Heart right ventricle (tissue), 16 donors: ENCODE data around the gene GPR45. TPM values are rescaled to one million over a fixed set of nuclear protein-coding genes. Genes with fewer than 3 reads are reported as not detected.
"Not testable (repeated sequence)": the region's sequence is repeated elsewhere in the genome, so short reads cannot be mapped to it uniquely, and the experiment has no call there.

Experiments
- ATAC-seq, 8 donors: fragments of 200-7000 bp; cut with Tn5 transposase; one replicate each; pipeline ENCODE4 v1.9.1; 2020; ENCODE audit warnings: mild to moderate bottlenecking in 8 of 8, moderate library complexity in 8 of 8, moderate number of reproducible peaks in 1 of 8
- DNase-seq, 2 donors: peaks; one replicate each; pipeline ENCODE4 v3.0.0-alpha.2; 2020
- H3K27ac ChIP-seq, 10 donors: fragments of 200-600 bp; sonication (generic) in 2 of 10; one replicate each; pipeline versions ENCODE4 v1.5.0 to v1.8.0; 2020 to 2022; ENCODE audit warnings: mild to moderate bottlenecking in 3 of 10
- H3K27me3 ChIP-seq, 7 donors: fragments of 200-600 bp; one replicate each; pipeline ENCODE4 v1.8.0; 2021 to 2022; ENCODE audit warnings: mild to moderate bottlenecking in 2 of 7
- H3K36me3 ChIP-seq, 9 donors: fragments of 200-600 bp; sonication (generic) in 1 of 9; one replicate each; pipeline versions ENCODE4 v1.5.0 to v1.8.0; 2020 to 2022; ENCODE audit warnings: mild to moderate bottlenecking in 2 of 9
- H3K4me1 ChIP-seq, 9 donors: fragments of 200-600 bp; sonication (generic) in 1 of 9; one replicate each; pipeline versions ENCODE4 v1.5.0 to v1.8.0; 2020 to 2022; ENCODE audit warnings: mild to moderate bottlenecking in 4 of 9
- H3K4me3 ChIP-seq, 10 donors: fragments of 200-600 bp; sonication (generic) in 2 of 10; one replicate each; pipeline versions ENCODE4 v1.5.0 to v1.8.0; 2020 to 2022; ENCODE audit warnings: mild to moderate bottlenecking in 7 of 10, moderate library complexity in 2 of 10
- H3K9me3 ChIP-seq, 11 donors: fragments of 200-600 bp in 10 of 11; sonication (generic) in 2 of 11; one replicate each; pipeline versions ENCODE4 v1.5.0 to v1.8.0; 2013 to 2022; ENCODE audit warnings: mild to moderate bottlenecking in 2 of 11, control low read depth in 1 of 11, moderate library complexity in 1 of 11
- WGBS, 2 donors: extraction: QIAGEN DNeasy Blood & Tissue Kit; methylation state at CpG; one replicate each; pipeline ENCODE4 v1.1.7; 2013; ENCODE audit warnings: inconsistent platforms in 1 of 2; 5-methylcytosine and 5-hydroxymethylcytosine counted together
- intact Hi-C, 10 donors: fragments of 100-400 bp; cut with DNase I; formaldehyde crosslinking; loops; one replicate each; pipeline versions ENCODE4 v1.11.1 to v1.14.2; 2022
- polyA plus RNA-seq, 2 donors: library from polyadenylated mRNA; stranded (reverse); fragments of 200-250 nt; gene quantifications; one replicate each; pipeline ENCODE4 v1.2.3, GENCODE V29; 2013
- total RNA-seq, 10 donors: library from RNA; stranded (reverse); fragmentation: NEBNext Ultra II Directional in 3 of 10; extraction: Animal tissue kit (Norgen Biotek cat#: 25700) in 3 of 10; gene quantifications; one replicate each; pipeline versions ENCODE4 v1.2.1 to v1.2.4, GENCODE V29; 2021 to 2023
- TF ChIP-seq, protein P1 (sequence below), 9 donors: fragments of 200-600 bp; sonication (generic) in 2 of 9; IDR thresholded peaks; one replicate each; pipeline versions ENCODE4 v1.5.0 to v1.8.0; 2021 to 2022; ENCODE audit warnings: antibody characterized with exemption in 9 of 9, mild to moderate bottlenecking in 5 of 9, moderate library complexity in 1 of 9
- donor health status: Arrhythmogenic right ventricular cardiomyopathy.
- donor health status: ischemic (EF 13 %, LVEDD 7.1; RV severe dilation, severe dysfunction).
- donor health status: healthy with polysubstance abuse.
- donor health status: DM: no; HTN: yes; CAD: no.
- donor health status: DM: no; HTN: no; CAD: no.
- donor health status: ischemic (EF 25% LVEDD 6.9; RV normal size, moderate dysfunction).
- donor health status: ischemic (EF 25% LVEDD 5.7; RV mildly dilated, moderate dysfunction).
- donor health status: healthy.
- donor health status: DM: yes; HTN: yes; CAD: no.
- donor health status: Ischemic cardiomyopathy.
- donor health status: ischemic (EF 35%, LVEDD 5.7; RV mildly dilated, moderate dysfunction).
- donor health status: nonischemic (EF 11% LVEDD 7.7; RV severe dilation, severe dysfunction).
- donor health status: DM: yes; HTN: yes; CAD: no.
- donor health status: PGD.
- donor health status: ischemic (EF 29% LVEDD 5.4; RV normal size, mild dysfunction).
- donor health status: nonischemic (EF 23%, LVEDD 6.1; RV moderate dilation, normal function).

GPR45 gene
- total and polyA plus RNA-seq, 12 donors = not detected

DNA sequence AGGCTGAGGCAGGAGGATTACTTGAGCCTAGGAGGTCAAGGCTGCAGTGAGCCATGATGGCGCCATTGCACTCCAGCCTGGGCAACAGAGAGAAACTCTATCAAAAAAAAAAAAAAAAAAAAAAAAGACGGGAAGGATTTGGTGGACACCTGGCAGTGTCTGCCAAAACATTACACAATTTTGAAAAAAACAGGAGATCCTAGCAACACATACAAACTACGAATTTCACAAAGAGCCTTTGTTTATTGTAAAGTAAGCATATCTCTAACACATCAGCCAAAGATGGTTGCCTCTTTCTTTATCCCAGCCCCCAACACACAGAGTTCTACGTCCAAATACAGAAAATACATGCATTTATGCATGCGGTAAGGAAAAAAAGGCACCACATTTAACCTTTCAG, 7.6 kb downstream of the GPR45 start:
- Histone ChIP-seq H3K9me3 (no peaks in the 10 kb centered on the region), H3K27me3 (peaks cover 0 to 5% (median 0%) of the 10 kb centered on the region in 7 donors), H3K4me1 (no peaks in the 10 kb centered on the region), H3K4me3 (no peak overlapping the region), H3K27ac (no peak overlapping the region), H3K36me3 (no peaks in the 10 kb centered on the region)
- ATAC-seq = no peak
- 64 to 79% methylated on average over 5 of the region's 5 CpGs for WGBS, 2 donors
- intact Hi-C loops = loop anchor here in 1 of 10 donors (10.0 kb wide), 1 partner anchor 84 kb away; no protein-coding TSS in a partner anchor
- TF ChIP-seq, protein P1, sequence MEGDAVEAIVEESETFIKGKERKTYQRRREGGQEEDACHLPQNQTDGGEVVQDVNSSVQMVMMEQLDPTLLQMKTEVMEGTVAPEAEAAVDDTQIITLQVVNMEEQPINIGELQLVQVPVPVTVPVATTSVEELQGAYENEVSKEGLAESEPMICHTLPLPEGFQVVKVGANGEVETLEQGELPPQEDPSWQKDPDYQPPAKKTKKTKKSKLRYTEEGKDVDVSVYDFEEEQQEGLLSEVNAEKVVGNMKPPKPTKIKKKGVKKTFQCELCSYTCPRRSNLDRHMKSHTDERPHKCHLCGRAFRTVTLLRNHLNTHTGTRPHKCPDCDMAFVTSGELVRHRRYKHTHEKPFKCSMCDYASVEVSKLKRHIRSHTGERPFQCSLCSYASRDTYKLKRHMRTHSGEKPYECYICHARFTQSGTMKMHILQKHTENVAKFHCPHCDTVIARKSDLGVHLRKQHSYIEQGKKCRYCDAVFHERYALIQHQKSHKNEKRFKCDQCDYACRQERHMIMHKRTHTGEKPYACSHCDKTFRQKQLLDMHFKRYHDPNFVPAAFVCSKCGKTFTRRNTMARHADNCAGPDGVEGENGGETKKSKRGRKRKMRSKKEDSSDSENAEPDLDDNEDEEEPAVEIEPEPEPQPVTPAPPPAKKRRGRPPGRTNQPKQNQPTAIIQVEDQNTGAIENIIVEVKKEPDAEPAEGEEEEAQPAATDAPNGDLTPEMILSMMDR (IDR thresholded peaks at IDR 0.05) = no peak
- DNase-seq = no peak

DNA sequence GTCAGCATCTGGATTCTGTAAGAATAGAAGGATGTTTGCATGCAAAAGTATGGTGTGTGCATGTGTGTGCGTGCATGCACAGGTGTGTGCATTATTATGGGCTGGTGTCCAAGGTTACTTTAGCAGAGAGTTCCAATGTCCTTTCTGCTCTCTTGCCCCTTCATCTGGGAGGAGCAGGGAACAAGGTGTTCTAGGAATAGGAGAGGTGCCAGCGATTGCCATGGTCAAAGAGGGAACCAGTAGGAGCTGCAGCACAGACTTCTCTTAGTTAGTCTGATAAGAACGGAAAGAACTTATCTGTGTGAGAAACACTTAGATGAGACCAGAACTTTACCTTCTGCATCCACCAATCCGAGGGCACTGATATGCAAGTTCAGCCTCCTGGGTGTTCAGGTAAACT, 8.3 kb downstream of the GPR45 start:
- no peaks in the 10 kb centered on the region for H3K36me3 ChIP-seq
- WGBS, 2 donors = 82 to 85% methylated on average over 4 of the region's 4 CpGs

DNA sequence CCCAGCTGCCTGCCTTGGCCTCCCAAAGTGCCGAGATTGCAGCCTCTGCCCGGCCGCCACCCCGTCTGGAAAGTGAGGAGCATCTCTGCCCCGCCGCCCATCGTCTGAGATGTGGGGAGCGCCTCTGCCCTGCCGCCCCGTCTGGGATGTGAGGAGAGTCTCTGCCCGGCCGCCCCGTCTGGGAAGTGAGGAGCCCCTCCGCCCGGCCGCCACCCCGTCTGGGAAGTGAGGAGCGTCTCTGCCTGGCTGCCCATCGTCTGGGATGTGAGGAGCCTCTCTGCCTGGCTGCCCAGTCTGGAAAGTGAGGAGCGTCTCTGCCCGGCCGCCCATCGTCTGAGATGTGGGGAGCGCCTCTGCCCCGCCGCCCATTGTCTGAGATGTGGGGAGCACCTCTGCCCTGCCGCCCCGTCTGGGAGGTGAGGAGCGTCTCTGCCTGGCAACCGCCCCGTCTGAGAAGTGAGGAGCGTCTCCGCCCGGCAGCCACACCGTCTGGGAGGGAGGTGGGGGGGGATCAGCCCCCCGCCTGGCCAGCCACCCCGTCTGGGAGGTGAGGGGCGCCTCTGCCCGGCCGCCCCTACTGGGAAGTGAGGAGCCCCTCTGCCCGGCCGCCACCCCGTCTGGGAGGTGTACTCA, 9.6 kb downstream of the GPR45 start:
- H3K27me3 ChIP-seq, H3K9me3 ChIP-seq, H3K4me3 ChIP-seq, intact Hi-C loops, H3K4me1 ChIP-seq, ATAC-seq, H3K27ac ChIP-seq, DNase-seq, H3K36me3 ChIP-seq: not testable (repeated sequence)
- 96% methylated on average over 43 of the region's 43 CpGs for WGBS, 2 donors

More for the DNA sequence above, 8.3 kb downstream of the GPR45 start:
- Histone ChIP-seq H3K27me3 (peaks cover 0 to 5% (median 0%) of the 10 kb centered on the region in 7 donors), H3K9me3 (no peaks in the 10 kb centered on the region), H3K27ac (no peak overlapping the region), H3K4me1 (no peaks in the 10 kb centered on the region), H3K4me3 (no peak overlapping the region)
- intact Hi-C loops = loop anchor here in 1 of 10 donors (10.0 kb wide), 1 partner anchor 85 kb away; no protein-coding TSS in a partner anchor
- TF ChIP-seq, protein P1 (IDR thresholded peaks at IDR 0.05) = no peak
- DNase-seq = no peak
- ATAC-seq = no peak

DNA sequence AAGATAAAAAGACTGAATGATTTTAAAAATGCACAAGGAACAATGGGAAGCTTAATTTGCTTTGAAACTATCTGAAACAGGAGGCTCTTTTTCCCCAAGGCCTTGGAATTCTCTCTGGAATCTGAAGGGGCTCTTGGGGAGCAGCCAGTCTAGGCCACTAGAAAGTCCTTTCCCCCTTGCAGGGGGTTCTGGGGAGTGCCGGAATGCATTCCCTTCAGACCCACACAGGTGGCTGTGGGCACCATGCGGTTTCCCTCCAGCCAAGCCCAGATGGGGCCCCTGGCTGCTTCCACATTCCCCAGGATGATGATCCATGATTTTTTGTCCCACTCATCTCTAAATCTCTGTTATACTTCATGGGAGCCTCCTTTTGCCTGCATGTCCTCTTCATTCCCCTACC, 10.7 kb downstream of the GPR45 start:
- no peak for ATAC-seq
- Histone ChIP-seq H3K4me1 (no peaks in the 10 kb centered on the region), H3K9me3 (no peaks in the 10 kb centered on the region), H3K36me3 (no peaks in the 10 kb centered on the region), H3K4me3 (no peak overlapping the region), H3K27me3 (peaks cover 0 to 5% (median 0%) of the 10 kb centered on the region in 7 donors), H3K27ac (no peak overlapping the region)
- 89 to 95% methylated on average over 2 of the region's 2 CpGs for WGBS, 2 donors
- TF ChIP-seq, protein P1 (IDR thresholded peaks at IDR 0.05) = no peak
- intact Hi-C loops = no loop called here
- DNase-seq = no peak

DNA sequence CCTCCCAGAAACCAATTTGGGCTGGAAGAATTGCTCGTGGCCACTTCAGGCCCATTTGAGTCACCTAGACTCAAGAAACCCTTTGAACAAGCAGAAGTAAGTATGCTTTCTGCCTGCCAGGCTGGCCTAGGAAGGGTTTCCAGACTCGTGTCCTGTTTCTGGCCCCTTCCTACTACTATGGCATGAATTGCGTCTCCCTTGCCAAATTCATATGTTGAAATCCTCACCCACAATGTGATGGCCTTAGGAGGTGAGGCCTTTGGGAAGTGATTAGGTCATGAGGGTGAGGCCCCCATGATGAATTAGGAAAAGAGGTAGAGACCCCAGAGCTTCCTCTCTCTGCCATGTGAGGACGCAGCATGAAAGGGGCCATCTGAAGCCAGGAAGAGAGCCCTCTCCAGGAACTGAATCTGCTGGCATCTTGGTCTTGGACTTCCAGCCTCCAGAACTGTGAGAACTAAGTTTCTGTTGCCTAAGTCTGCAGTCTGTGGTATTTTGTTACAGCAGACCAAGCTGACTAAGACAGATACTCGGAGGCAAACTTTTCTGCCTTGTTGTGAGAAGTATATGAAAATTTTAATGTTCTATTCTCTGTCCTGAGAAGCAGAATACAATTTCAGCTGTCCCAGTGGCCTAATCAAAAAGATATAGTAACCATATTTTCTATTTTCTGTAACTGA, 13.1 kb downstream of the GPR45 start:
- 90 to 93% methylated on average over 5 of the region's 5 CpGs for WGBS, 2 donors

More for the DNA sequence above, 13.1 kb downstream of the GPR45 start:
- Histone ChIP-seq H3K4me1 (no peaks in the 10 kb centered on the region), H3K27ac (no peak overlapping the region), H3K4me3 (no peak overlapping the region), H3K9me3 (no peaks in the 10 kb centered on the region), H3K36me3 (no peaks in the 10 kb centered on the region), H3K27me3 (no peaks in the 10 kb centered on the region)
- ATAC-seq (no peak), DNase-seq (no peak)
- intact Hi-C loops = no loop called here
- TF ChIP-seq, protein P1 (IDR thresholded peaks at IDR 0.05) = no peak
